Ramos (cell line): Measurements from ENCODE around the gene GAGE2A.
"Not testable (repeated sequence)": the region's sequence is repeated elsewhere in the genome, so short reads cannot be mapped to it uniquely, and the experiment has no call there.

ENCODE experiments used
- in situ Hi-C: fragments of 300-500 bp; cut with MboI; formaldehyde crosslinking; loops from one replicate; pipeline ENCODE4 v1.14.3; 2022; ENCODE audit warnings: low sequenced_read_pairs; ENCODE audit not compliant: unreplicated experiment

Gene GAGE2A

GRCh38 chrX:49589196-49589595 is at the start of gene GAGE2A:
GAGE2A (plus strand) TSS chrX:49589496; CDS start chrX:49590651, 1,155 bp downstream.
- in situ Hi-C loops: not testable (repeated sequence)

GRCh38 chrX:49541433-49541832 is 47.9 kb upstream of the GAGE2A start, which contains the start of gene GAGE12D:
GAGE12D (plus strand) TSS chrX:49541733; CDS start chrX:49542888, 1,155 bp downstream.
- in situ Hi-C loops: not testable (repeated sequence)

- in situ Hi-C loops: not testable (repeated sequence)
Measured at GRCh38 chrX:49550989-49551388, 38.3 kb upstream of the GAGE2A start, which contains the start of gene GAGE12E. GAGE12E (plus strand) TSS chrX:49551289; CDS start chrX:49552444, 1,155 bp downstream.

GRCh38 chrX:49560542-49560941 is 28.8 kb upstream of the GAGE2A start, which contains the start of gene GAGE12F:
GAGE12F (plus strand) TSS chrX:49560842; CDS start chrX:49561997, 1,155 bp downstream.
- in situ Hi-C loops: not testable (repeated sequence)

GRCh38 chrX:49568728-49569127 is 20.6 kb upstream of the GAGE2A start:
- in situ Hi-C loops: not testable (repeated sequence)

GRCh38 chrX:49569152-49569551 is 20.1 kb upstream of the GAGE2A start:
- in situ Hi-C loops: not testable (repeated sequence)

GRCh38 chrX:49570100-49570499 is 19.2 kb upstream of the GAGE2A start, which contains the start of gene GAGE12G:
GAGE12G (plus strand) TSS chrX:49570400; CDS start chrX:49571555, 1,155 bp downstream.
- in situ Hi-C loops: not testable (repeated sequence)

- in situ Hi-C loops: not testable (repeated sequence)
Measured at GRCh38 chrX:49579649-49580048, 9.6 kb upstream of the GAGE2A start, which contains the start of gene GAGE12H. GAGE12H (plus strand) TSS chrX:49579949; CDS start chrX:49581104, 1,155 bp downstream.

- in situ Hi-C loops: not testable (repeated sequence)
Measured at GRCh38 chrX:49589769-49590478, 628 bp downstream of the GAGE2A start.

- in situ Hi-C loops: not testable (repeated sequence)
Measured at GRCh38 chrX:49590488-49590887, 1.2 kb downstream of the GAGE2A start.

GRCh38 chrX:49598720-49599119 is 9.4 kb downstream of the GAGE2A start, which contains the start of gene GAGE1:
GAGE1 (plus strand) TSS chrX:49599020; CDS start chrX:49600175, 1,155 bp downstream.
- in situ Hi-C loops: not testable (repeated sequence)

GRCh38 chrX:49610718-49611310 is 21.5 kb downstream of the GAGE2A start:
- in situ Hi-C loops: no loop called here

- in situ Hi-C loops: no loop called here
Measured at GRCh38 chrX:49618574-49618973, 29.3 kb downstream of the GAGE2A start.

- in situ Hi-C loops: no loop called here
Measured at GRCh38 chrX:49627086-49627777, 37.9 kb downstream of the GAGE2A start.

GRCh38 chrX:49644991-49645637 is 55.8 kb downstream of the GAGE2A start:
- in situ Hi-C loops: no loop called here
